Measurements from ENCODE around the gene SLC24A3. TPM values are rescaled to one million over a fixed set of nuclear protein-coding genes. Genes with fewer than 3 reads are reported as not detected.

The SLC24A3 gene
- total and polyA plus RNA-seq, 2 experiments from 2014 or later = 0.81 to 2.5 TPM

GRCh38 chr20:19696620-19697019 lies 484.2 kb downstream of the SLC24A3 start:
- no peaks in the 10 kb centered on the region for H3K27me3 Mint-ChIP-seq (ENCODE audit: insufficient read depth, low read depth, poor library complexity)
- no peak overlapping the region for H2AFZ ChIP-seq
- no peaks in the 10 kb centered on the region for H3F3A ChIP-seq (replicated peaks; ENCODE audit: low read depth)
- no peak for ATAC-seq
- no peaks in the 10 kb centered on the region; the same call in 1 of the 2 replicates for H4K20me1 ChIP-seq (replicated peaks; ENCODE audit: insufficient read depth)
- H3K79me2 ChIP-seq (replicated peaks; ENCODE audit: insufficient read depth) = no peaks in the 10 kb centered on the region
- no peak overlapping the region for H3K27ac Mint-ChIP-seq
- H3K9me3 Mint-ChIP-seq = peaks cover 2% of the 10 kb centered on the region; the same call in 1 of the 3 replicates
- H3K36me3 ChIP-seq (ENCODE audit: insufficient read depth) = no peaks in the 10 kb centered on the region
- H3K4me1 Mint-ChIP-seq = peaks cover 6% of the 10 kb centered on the region; the same call in 2 of the 3 replicates
- H3K4me1 ChIP-seq (ENCODE audit: insufficient read depth) = no peaks in the 10 kb centered on the region
- TF ChIP-seq CTCF (conservative IDR thresholded peaks at IDR 0.05; ENCODE audit: low read depth in 2 of 2) (no peak), ETS1 (IDR thresholded peaks at IDR 0.05) (no peak), ZNF462 (CRISPR knock-in tag; IDR thresholded peaks at IDR 0.05) (no peak), NANOG (IDR thresholded peaks at IDR 0.05; ENCODE audit: borderline replicate concordance) (no peak), REST (IDR thresholded peaks at IDR 0.05; ENCODE audit: unreplicated experiment) (no peak), ZNF331 (CRISPR knock-in tag; IDR thresholded peaks at IDR 0.05; ENCODE audit: low read depth) (no peak), CREB1 (CRISPR knock-in tag; IDR thresholded peaks at IDR 0.05; ENCODE audit: low read depth) (no peak), JUNB (IDR thresholded peaks at IDR 0.05; ENCODE audit: unreplicated experiment) (no peak), EZH2phosphoT487 (IDR thresholded peaks at IDR 0.05; ENCODE audit: unreplicated experiment) (no peak), ZNF114 (CRISPR knock-in tag; IDR thresholded peaks at IDR 0.05) (no peak), STAT1 (IDR thresholded peaks at IDR 0.05; ENCODE audit: unreplicated experiment) (no peak), EZH2 (IDR thresholded peaks at IDR 0.05; ENCODE audit: low read depth, unreplicated experiment) (no peak), POLR2AphosphoS5 (IDR thresholded peaks at IDR 0.05; ENCODE audit: low read depth) (no peak)
- no peak overlapping the region for H3K4me3 Mint-ChIP-seq
- H3K9me2 ChIP-seq (ENCODE audit: insufficient read depth) = peaks cover 14% of the 10 kb centered on the region; the same call in 1 of the 2 replicates
- H3K4me2 ChIP-seq = no peak overlapping the region
- no peak overlapping the region for H3K4me3 ChIP-seq
- H3K36me3 Mint-ChIP-seq (ENCODE audit: low read depth) = peaks cover 4% of the 10 kb centered on the region; the same call in 2 of the 3 replicates
- no peak for DNase-seq (ENCODE audit: low spot score)
- no peak overlapping the region for H3K27ac ChIP-seq (ENCODE audit: low read depth)
- H3K27me3 ChIP-seq (ENCODE audit: insufficient read depth) = no peaks in the 10 kb centered on the region
